SH-SY5Y (cell line): ENCODE measurements around the gene ZBTB5.

Experiments used
- GATA2 ChIP-seq: IDR thresholded peaks from 2 replicates; pipeline ENCODE4 v1.6.1; 2011; ENCODE audit warnings: mild to moderate bottlenecking, low read depth, low read length
- GATA3 ChIP-seq: IDR thresholded peaks from 2 replicates; pipeline ENCODE4 v1.6.1; 2011; ENCODE audit warnings: low read depth, mild to moderate bottlenecking, low read length, moderate library complexity

ZBTB5 gene

DNA sequence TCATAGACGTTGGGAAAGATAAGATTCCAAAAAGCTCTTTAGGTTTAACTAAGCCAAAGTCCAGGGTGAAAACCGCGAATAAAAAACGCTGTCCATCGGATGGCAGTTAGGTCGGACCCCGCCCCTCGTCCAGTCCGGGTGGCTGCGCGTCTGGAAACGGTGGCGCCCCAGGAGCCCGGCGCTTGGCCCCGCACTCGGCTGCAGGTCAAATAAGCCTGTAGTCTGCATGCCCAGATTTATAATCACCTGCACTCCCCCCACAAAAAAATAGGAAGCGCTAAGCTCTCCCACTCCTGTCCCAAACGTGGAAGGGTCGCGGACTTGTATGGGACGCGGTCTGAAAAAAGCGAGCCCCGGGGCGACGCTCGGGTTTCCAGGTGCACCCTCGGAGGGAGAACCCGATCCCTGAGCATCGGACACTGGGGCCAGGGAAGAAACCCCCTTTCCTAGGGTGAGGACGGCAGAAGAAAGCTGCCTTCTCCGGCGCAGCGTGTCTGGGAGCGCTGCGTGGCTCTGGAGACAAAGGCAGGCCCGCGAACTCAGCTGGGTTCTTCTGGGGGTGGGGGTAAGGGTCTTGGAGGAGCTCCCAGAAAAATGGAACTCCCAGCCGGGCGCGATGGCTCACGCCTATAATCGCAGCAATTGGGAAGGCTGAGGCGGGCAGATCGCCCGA is 923 bp upstream of the ZBTB5 start:
- no peak for TF ChIP-seq GATA2
- no peak for TF ChIP-seq GATA3

DNA sequence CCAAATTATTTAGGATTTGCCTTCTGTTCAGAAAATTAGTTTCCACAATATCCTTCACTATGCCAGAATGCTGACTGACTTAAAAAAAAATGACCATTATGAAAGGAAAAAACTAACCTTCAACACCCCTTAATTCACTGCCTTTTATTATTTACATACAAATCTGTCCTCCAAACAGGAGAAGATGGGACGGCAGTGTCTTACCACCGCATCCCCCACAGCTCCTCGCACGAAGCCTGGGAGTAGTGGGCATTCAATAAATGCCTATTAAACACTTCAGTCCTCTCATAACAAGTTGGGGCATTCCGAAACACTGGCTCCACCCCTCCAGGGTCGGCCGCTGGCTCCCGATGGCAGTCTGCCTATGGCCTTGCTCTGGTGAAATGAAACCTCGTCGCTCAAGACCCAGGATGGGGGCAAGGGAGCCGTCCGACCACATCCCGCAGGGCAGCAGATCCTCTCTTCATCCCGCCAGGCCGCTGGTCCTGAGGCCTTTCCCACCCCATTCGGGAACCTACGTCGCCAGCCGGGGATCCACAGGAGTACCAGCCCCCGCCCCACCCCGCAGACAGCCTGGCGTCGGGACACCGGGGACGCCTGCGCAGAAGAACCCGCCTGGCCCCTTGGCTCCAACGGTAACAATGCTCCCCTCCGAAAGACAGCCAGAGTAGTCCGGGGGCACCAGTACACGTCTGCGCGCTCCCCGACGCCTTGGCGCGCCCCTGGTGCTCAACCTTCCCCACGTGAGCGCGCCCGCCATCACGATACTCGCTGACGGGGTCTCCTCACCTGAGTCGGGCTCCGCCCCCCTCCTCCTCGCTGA is 613 bp downstream of the ZBTB5 start:
- TF ChIP-seq GATA2: no peak
- TF ChIP-seq GATA3: no peak

DNA sequence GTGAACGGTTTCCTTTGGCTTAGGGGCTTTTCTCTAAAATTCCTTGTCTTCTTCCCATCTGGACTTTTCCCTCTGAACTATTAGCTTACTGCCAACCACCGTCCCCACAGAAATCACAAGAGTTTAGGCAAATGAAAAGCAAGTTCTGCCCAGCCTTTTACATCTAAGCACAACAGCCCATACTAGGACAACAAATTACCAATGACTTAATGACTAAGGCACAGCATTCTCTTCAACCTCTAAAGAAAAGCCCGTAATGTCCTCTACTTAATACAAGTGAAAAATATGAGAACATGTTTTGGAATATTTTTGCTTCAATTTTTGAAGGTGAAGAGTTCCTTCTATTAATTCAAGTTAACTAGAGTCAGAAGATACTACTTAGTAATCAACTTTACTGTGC is 1.2 kb downstream of the ZBTB5 start:
- TF ChIP-seq GATA3: no peak
- TF ChIP-seq GATA2: no peak

DNA sequence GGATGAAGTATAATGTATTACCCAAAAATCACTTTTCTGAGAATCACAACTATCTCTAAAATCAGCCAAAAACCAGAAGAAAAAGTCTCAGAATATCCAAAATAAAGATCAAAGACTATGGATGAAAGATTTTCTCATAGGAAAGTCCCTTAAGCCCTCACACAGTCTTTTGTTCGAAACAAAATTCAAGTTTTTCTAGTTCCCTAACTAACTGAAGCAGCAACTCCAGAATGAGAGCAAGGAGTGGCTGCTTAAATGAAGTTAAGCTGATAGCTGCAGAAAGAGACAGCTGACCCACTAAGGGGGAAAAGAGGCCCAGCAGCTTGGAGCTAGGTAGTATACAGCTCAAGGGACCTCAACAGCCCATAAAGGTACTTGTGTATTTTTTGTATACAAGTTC is 8.4 kb downstream of the ZBTB5 start:
- TF ChIP-seq GATA3 (no peak), GATA2 (no peak)

DNA sequence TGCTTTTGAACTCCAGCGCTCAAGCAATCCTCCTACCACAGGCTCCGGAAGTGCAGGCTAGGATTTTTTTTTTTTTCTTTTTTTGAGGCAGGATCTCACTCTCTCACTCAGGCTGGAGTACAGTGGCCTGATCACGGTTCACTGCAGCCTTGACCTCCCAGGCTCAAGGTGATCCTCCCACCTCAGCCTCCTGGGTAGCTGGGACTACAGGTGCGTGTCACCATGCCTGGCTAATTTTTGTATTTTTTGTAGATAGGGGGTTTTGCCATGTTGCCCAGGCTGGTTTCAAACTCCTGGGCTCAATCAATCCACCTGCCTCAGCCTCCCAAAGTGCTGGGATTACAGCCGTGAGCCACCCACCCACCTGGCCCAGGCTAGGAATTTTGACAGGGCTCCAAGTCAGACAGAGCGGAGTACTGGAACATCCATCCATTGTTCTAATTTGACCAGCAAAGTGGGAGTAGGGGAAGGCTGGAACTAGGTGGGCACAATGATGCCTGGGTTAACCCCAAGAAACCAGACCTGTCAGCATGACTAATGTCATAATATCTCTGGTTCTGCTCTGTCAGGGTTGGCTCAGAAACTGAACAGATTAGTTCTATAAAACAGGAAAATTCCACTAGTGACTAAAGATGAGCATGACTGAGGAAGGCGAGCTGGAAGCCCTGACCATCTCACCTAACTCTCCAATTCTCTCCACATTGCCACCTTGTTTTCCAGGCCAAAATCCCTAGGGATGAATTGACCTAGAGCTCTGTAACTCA is 9.2 kb downstream of the ZBTB5 start:
- TF ChIP-seq GATA2 (no peak), GATA3 (no peak)

DNA sequence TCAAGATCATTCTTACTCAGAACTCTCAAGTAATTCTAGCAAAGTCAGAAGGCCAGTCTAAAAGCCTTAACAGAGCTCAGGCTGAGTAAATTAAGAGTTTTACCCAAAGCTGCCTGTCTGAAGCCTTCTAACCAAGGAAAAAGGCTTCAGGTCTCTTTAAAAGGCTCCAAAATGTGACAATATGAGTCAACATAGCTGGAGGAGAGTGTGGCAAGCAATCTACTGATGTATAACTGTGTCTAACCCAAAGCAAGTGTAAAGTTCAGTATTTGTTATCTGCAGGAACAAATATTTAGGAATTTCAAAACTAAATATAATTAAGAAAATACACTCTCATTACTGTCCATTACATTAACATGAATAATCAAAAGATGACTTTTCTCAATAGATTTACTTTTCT is 11.0 kb downstream of the ZBTB5 start:
- TF ChIP-seq GATA3 (no peak), GATA2 (no peak)

DNA sequence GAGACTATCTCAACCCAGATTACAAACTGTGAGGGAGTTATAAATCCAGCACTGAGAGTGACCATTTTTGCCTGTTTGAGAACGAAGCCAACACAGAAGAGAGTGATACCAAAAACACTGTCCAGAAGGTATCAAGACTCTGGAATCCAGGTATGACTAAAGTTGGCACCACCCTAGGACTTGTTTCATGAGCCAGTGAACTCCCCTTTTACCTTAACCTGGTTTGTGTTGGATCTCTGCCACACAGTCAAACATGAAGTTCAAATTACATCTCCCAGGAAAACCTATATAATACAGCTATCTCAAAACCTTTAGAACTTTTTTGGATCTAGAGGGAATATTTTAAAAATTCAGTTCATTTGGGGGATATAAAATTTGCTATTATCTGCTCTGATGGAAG is 11.4 kb downstream of the ZBTB5 start:
- TF ChIP-seq GATA3: no peak
- no peak for TF ChIP-seq GATA2

DNA sequence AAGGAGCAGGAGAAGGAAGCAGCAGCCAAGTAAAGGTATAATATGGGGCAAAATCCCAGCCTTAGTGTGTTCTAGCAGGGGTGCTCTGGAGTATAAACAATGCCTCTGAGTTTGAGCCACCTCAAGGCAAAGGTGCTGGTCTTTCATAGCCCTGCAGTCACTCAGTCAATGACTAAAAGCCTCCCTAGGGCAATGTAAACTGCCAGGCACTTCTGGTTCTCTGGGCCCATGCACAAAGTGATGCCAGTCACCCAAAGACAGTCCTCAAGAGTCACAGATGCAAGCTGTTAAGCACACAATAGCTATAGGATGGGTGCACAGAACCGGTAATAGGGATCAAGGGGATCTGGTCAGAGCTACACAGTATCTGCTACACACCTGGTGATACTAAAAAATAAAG is 12.6 kb downstream of the ZBTB5 start:
- TF ChIP-seq GATA2 (no peak), GATA3 (no peak)

DNA sequence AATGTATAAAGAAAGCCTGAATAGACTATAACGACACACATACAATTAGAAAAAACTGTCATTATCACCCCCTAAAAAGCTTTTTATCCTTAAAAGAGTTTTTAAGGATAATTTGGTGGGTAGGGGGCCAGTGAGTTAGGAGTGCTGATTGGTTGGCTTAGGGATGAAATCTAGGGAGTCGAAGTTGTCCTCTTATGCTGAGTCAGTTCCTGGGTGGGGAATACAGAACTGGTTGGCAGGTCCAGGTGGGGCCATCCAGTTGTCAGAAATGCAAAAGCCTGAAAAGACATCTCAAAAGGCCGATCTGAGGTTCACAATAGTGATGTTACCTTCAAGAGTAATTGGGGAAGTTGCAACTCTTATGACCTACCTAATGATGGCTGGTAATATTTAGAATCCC is 13.6 kb downstream of the ZBTB5 start:
- TF ChIP-seq GATA2: no peak

DNA sequence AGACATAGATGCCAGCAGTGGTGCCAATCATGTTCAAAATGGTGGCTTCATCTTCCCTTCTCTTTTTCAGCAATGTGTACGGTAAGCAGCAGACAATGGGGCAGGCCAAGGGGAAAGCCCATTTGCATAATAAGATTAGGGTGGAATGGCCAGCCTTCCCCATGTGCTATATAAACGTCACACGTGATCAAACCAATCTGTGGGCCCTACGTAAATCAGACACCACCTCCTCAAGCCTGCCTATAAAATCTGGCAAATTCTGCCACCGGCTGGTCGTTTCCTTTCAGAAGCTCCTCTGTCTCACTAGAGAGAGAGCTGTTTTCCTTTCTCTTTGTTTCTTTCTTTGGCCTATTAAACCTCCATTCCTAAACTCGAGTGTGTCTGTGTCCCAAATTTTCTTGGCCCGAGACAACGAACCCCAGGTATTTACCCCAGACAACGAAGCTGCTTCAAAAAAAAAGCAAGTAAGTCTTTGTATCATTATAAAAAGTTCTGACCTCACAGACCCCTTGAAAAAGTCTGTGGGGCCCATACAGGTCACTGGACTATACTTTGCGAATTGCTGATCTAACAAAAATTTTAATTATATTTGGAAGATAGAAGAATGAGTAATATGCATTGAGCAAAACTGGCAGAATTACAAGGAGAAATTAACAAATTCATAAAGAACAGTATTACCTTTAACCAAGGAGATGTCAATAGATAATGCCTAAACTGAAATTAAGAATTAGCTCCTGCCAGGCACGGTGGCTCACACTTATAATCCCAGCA is 15.2 kb downstream of the ZBTB5 start:
- TF ChIP-seq GATA3 (no peak), GATA2 (no peak)

DNA sequence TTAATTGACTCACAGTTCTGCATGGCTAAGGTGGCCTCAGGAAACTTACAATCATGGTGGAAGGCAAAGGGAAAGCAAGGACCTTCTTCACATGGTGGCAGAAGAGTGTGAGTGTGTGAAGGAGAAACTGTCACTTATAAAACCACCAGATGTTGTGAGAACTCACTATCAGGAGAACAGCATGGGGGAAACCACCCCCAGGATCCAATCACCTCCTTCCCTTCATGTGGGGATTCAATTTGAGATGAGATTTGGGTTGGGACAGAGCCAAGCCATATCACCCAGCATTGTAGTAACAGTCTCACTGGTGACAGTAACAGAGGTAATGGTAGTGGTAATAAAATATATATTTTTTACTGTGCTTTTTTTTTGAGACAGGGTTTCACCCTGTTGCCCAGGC is 18.1 kb downstream of the ZBTB5 start:
- TF ChIP-seq GATA3: no peak
- no peak for TF ChIP-seq GATA2

DNA sequence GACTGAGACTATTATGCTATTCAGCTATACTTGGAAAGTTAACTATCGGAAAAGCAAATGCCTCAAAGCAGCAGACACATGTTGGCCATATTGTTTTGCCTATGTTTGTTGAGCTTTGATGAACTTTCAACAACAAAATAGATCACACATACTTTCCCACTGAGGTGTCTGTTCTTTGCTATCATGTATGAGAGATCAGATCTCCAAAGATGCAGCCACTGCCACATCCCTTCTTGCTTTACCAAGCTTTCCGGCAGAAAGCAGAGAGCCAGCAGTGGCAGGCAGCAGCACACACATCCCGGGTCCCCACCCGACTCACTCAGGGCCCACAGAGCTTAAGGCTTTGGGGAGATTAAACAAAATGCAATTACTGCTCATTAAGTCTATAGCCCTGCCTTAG is 18.8 kb downstream of the ZBTB5 start:
- TF ChIP-seq GATA2 (no peak), GATA3 (no peak)

DNA sequence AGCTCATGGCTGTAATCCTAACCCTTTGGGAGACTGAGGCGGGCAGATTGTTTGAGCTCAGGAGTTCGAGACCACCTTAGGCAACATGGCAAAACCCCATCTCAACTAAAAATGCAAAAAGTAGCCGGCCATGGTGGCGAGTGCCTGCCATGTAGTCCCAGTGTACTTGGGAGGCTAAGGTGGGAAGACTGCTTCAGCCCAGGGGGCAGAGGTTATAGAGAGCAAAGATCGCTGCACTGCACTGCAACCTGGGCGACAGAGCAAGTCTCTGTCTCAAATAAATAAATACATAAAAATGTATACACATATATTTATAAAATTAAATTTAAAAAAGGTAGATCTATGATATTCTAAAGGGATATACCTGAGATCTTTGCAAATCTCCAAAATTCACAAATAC is 19.4 kb downstream of the ZBTB5 start:
- TF ChIP-seq GATA2: no peak
- TF ChIP-seq GATA3: no peak

DNA sequence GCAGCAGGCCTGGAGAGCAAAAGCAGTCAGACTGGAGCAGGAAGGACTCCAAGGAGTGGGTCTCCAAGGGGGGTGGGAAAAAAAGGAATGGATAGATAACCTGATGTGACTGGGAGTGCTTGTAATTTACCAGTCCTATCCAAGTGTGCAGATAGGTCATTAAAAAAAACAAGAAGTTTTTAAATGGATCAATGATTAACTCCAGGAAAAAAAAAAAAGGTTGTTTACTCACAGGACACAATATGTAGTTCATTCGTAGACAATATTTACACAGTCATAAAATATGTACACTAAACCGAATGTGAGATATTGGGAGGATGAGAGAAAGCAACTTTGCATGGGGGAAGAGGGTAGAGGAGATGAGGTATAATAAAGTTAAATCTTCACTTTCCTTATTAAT is 20.4 kb downstream of the ZBTB5 start:
- TF ChIP-seq GATA3 (no peak), GATA2 (no peak)

DNA sequence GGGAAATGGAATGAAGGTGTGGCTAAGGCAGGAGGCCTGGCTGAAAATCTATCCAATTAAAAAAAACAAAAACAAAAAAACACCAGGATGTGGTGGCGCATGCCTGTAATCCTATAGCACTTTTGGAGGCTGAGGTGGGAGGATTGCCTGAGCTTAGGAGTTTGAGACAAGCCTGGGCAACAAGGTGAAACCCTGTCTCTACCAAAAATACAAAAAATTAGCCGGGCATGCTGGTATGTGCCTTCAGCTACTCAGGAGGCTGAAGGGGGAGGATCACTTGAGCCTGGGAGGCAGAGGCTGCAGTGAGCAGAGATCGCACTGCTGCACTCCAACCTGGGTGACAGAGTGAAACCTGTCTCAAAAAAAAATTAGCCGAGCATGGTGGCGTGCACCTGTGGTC is 21.7 kb downstream of the ZBTB5 start:
- TF ChIP-seq GATA3 (no peak), GATA2 (no peak)
